Germinal center (tissue), 1 donor: ENCODE measurements around the gene TFCP2L1.
"Not testable (repeated sequence)": the region's sequence is repeated elsewhere in the genome, so short reads cannot be mapped to it uniquely, and the experiment has no call there.

Experiments used
- DNase-seq: peaks from one replicate; pipeline ENCODE4 v3.0.0; 2012; ENCODE audit warnings: mixed read lengths, low spot score

Gene TFCP2L1

GRCh38 chr2:121242175-121242875, 42.7 kb downstream of the TFCP2L1 start:
- DNase-seq, result no peak

- DNase-seq, result no peak
Measured at GRCh38 chr2:121241466-121241865, 43.5 kb downstream of the TFCP2L1 start.

GRCh38 chr2:121240436-121240835, 44.6 kb downstream of the TFCP2L1 start:
- DNase-seq, result no peak

GRCh38 chr2:121239969-121240368, 45.0 kb downstream of the TFCP2L1 start:
- DNase-seq, result no peak

GRCh38 chr2:121239471-121239870, 45.5 kb downstream of the TFCP2L1 start:
- DNase-seq, result no peak

GRCh38 chr2:121238828-121239227, 46.2 kb downstream of the TFCP2L1 start:
- DNase-seq, result no peak

- DNase-seq, result no peak
Measured at GRCh38 chr2:121237980-121238665, 46.9 kb downstream of the TFCP2L1 start.

- no peak for DNase-seq
Measured at GRCh38 chr2:121237336-121237979, 47.5 kb downstream of the TFCP2L1 start.

GRCh38 chr2:121236650-121237180, 48.3 kb downstream of the TFCP2L1 start:
- DNase-seq, result no peak

- DNase-seq, result no peak
Measured at GRCh38 chr2:121236101-121236640, 48.8 kb downstream of the TFCP2L1 start.

GRCh38 chr2:121235542-121235941, 49.5 kb downstream of the TFCP2L1 start:
- DNase-seq, result no peak

GRCh38 chr2:121234791-121235190, 50.2 kb downstream of the TFCP2L1 start:
- DNase-seq, result no peak

GRCh38 chr2:121234144-121234543, 50.9 kb downstream of the TFCP2L1 start:
- DNase-seq, result no peak

GRCh38 chr2:121233486-121234110, 51.4 kb downstream of the TFCP2L1 start:
- no peak for DNase-seq

- no peak for DNase-seq
Measured at GRCh38 chr2:121232626-121233265, 52.3 kb downstream of the TFCP2L1 start.

GRCh38 chr2:121231385-121232000, 53.5 kb downstream of the TFCP2L1 start:
- no peak for DNase-seq

- no peak for DNase-seq
Measured at GRCh38 chr2:121228521-121228920, 56.5 kb downstream of the TFCP2L1 start.

- not testable (repeated sequence) for DNase-seq
Measured at GRCh38 chr2:121227381-121228144, 57.4 kb downstream of the TFCP2L1 start.

GRCh38 chr2:121225681-121226080, 59.3 kb downstream of the TFCP2L1 start:
- not testable (repeated sequence) for DNase-seq

- DNase-seq, result no peak
Measured at GRCh38 chr2:121220995-121221394, 64.0 kb downstream of the TFCP2L1 start.
